VCaP (cell line): ENCODE measurements around the gene NAPB.

Source experiments
- H3K27ac ChIP-seq: fragments of 450-650 bp; 2 replicates; pipeline ENCODE4 v1.5.1; 2017
- CTCF ChIP-seq: fragments of 450-650 bp; conservative IDR thresholded peaks from 2 replicates; pipeline ENCODE4 v1.5.1; 2017; ENCODE audit warnings: mild to moderate bottlenecking, moderate library complexity

The NAPB gene

DNA sequence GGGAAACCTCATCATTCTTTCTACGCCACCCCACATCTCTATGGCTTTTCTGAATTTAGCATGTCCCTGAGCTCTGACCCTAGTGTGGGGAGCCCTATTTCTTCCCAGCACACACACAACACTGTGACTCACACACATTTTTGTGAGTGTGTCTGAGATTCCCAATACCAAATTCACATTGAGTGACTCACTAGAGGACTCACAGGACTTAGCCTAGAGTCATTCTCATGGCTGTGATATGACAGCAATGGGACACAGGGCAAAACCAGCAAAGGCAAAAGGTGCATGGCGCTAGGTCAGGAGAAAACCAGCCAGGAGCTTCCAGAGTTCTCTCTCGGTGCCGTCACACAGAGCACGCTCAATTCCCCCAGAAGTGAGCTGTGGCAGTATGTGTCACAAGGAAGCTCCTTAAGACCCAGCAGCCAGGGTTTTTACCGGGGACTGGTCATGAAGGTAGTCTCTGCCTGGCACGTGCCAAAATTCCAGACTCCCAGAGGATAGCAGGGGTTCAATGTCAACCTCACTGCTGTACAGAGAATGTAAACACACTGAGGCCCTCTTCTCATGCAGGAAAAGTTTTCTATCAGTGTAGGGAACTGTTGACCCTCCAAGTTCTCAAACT lies 24.4 kb upstream of the NAPB start:
- H3K27ac ChIP-seq = no peak overlapping the region
- TF ChIP-seq CTCF = no peak

- H3K27ac ChIP-seq = no peak overlapping the region
- TF ChIP-seq CTCF = no peak
Observed at GRCh38 chr20:23444859-23445258, 23.6 kb upstream of the NAPB start.

DNA sequence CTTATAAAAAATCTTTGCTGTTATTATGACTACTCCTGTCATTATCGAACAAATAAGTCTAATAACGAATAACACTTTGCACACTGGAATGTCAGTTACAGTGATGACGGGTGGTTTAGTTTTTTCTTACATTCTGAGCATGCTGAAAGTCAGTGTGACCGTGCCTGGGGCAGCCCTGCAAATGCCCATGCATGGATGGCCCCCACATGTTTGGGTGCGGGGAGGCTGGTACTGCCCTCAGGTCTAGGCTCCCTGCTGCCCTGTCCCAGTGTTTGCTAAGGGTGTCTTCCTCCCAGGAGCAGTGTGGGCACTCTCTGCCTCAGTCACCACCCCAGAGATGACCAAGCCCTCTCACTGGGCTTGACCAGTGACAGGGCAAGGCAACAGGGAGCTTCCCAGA lies 21.1 kb upstream of the NAPB start:
- TF ChIP-seq CTCF = no peak
- H3K27ac ChIP-seq = no peak overlapping the region

DNA sequence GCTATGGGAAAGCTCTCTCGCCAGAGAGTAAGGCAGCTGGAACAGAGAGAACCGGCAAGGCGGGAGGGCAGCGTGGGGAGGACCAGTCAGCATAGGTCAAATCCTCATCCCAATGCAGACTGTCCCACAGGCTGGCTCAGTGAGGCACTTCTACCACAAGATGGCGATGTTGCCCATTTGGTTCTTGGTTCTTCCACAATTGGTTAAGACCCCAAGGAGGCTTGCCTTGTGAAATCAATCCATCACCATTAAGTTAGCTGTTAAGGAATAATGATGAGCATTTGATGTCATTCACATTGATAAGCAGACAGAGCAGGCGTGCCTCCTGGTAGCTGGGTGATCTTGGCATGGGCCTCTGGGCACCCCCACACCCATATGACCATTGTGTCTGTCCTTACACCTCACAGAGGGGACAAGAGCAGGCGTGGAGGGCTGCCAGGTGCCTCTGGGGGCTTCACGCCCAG lies 20.6 kb upstream of the NAPB start:
- peak; percentile 96 for TF ChIP-seq CTCF
- H3K27ac ChIP-seq = no peak overlapping the region

GRCh38 chr20:23440004-23440403 lies 18.7 kb upstream of the NAPB start:
- TF ChIP-seq CTCF = no peak

GRCh38 chr20:23438661-23439060 lies 17.4 kb upstream of the NAPB start:
- no peak overlapping the region for H3K27ac ChIP-seq

More at GRCh38 chr20:23440004-23440403, 18.7 kb upstream of the NAPB start:
- no peak overlapping the region for H3K27ac ChIP-seq

More at GRCh38 chr20:23438661-23439060, 17.4 kb upstream of the NAPB start:
- no peak for TF ChIP-seq CTCF
